GM19372 (cell line): ENCODE results near the gene IL9R.
"Not testable (repeated sequence)": the region's sequence is repeated elsewhere in the genome, so short reads cannot be mapped to it uniquely, and the experiment has no call there.

Source experiments
- ATAC-seq: cut with Tn5 transposase; IDR thresholded peaks from one replicate; pipeline ENCODE4 v1.9.1; 2021; ENCODE audit warnings: mild to moderate bottlenecking, low read depth, moderate library complexity; ENCODE audit not compliant: unreplicated experiment

IL9R gene

DNA sequence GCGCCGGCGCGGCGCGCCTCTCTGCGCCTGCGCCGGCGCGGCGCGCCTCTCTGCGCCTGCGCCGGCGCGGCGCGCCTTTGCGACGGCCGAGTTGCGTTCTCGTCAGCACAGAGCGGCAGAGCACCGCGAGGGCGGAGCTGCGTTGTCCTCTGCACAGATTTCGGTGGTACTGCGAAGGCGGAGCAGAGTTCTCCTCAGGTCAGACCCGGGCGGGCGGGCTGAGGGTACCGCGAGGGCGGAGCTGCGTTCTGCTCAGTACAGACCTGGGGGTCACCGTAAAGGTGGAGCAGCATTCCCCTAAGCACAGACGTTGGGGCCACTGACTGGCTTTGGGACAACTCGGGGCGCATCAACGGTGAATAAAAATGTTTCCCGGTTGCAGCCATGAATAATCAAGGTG lies 31.8 kb downstream of the IL9R start:
- ATAC-seq, result not testable (repeated sequence)

- ATAC-seq, result not testable (repeated sequence)
Observed at GRCh38 chrX:156029707-156030442, 32.4 kb downstream of the IL9R start.

DNA sequence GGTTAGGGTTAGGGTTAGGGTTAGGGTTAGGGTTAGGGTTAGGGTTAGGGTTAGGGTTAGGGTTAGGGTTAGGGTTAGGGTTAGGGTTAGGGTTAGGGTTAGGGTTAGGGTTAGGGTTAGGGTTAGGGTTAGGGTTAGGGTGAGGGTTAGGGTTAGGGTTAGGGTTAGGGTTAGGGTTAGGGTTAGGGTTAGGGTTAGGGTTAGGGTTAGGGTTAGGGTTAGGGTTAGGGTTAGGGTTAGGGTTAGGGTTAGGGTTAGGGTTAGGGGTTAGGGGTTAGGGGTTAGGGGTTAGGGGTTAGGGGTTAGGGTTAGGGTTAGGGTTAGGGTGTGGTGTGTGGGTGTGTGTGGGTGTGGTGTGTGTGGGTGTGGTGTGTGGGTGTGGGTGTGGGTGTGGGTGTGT lies 33.0 kb downstream of the IL9R start:
- ATAC-seq, result not testable (repeated sequence)
